IPS-20b (cell line): ENCODE measurements around the gene B3GNT5.

Experiments
- H3K27ac ChIP-seq: one replicate; pipeline ENCODE4 v1.5.1; 2013; ENCODE audit warnings: low read length
- H3K27me3 ChIP-seq: 2 replicates; pipeline ENCODE4 v1.6.1; 2013; ENCODE audit warnings: mild to moderate bottlenecking, low read length, inconsistent platforms; ENCODE audit not compliant: insufficient read depth
- H3K36me3 ChIP-seq: 2 replicates; pipeline ENCODE4 v1.6.1; 2013; ENCODE audit warnings: low read depth, mild to moderate bottlenecking, inconsistent platforms, low read length, moderate library complexity; ENCODE audit not compliant: insufficient read depth
- H3K4me1 ChIP-seq: 2 replicates; pipeline ENCODE4 v1.6.1; 2013; ENCODE audit warnings: mild to moderate bottlenecking, control low read depth, inconsistent platforms, low read length, moderate library complexity; ENCODE audit not compliant: insufficient read depth
- H3K4me3 ChIP-seq: 2 replicates; pipeline ENCODE4 v1.5.1; 2013; ENCODE audit warnings: mild to moderate bottlenecking, low read length, inconsistent platforms
- H3K9ac ChIP-seq: 2 replicates; pipeline ENCODE4 v1.6.1; 2013; ENCODE audit warnings: low read depth, mild to moderate bottlenecking, inconsistent platforms, low read length, moderate library complexity
- H3K9me3 ChIP-seq: 2 replicates; pipeline ENCODE4 v1.6.1; 2013; ENCODE audit warnings: mild to moderate bottlenecking, low read depth, low read length, inconsistent platforms; ENCODE audit not compliant: insufficient read depth

The B3GNT5 gene

DNA sequence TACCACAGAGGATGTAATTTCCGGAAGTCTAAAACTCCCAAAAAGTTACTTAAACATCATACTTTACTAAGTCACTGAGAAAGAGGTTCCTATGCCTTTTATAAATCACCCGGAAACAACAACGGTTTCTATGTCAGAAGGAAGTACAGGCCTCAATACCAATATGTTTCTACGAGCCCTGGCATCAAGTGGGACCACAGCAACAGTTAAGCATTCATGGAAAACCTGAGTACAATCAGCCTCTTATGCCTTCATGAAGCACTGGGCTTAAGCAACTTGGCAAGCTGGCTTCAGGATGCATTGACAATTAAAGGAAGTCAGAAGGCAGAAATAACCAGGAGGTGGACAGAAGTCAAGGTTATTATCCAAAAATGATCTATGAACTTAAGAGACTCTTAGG lies 19.1 kb upstream of the B3GNT5 start:
- H3K36me3 ChIP-seq: no peaks in the 10 kb centered on the region
- H3K9me3 ChIP-seq: no peaks in the 10 kb centered on the region
- H3K4me1 ChIP-seq: no peaks in the 10 kb centered on the region
- H3K4me3 ChIP-seq: no peak overlapping the region
- no peaks in the 10 kb centered on the region for H3K27me3 ChIP-seq
- H3K27ac ChIP-seq: no peak overlapping the region
- H3K9ac ChIP-seq: no peak overlapping the region

DNA sequence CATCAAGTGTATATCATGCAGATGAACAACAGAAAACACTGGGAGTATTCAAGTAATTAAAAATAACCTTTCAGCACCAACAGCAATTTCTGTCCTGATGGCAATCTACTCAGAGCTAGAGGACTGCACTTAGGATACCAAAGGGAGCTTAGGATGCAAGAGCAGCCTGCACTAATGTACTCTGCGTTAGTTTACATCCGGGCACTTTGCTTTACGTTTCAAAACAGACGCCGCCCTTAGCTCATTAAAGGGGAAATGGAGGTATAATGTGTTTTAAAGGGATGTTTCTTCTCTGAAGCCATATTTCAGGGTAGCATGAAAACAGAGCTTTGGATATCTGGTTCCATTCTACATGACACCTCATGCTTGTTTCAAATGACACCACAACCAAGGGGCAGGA lies 14.0 kb upstream of the B3GNT5 start:
- no peak overlapping the region for H3K27ac ChIP-seq
- H3K4me3 ChIP-seq: no peak overlapping the region
- H3K9ac ChIP-seq: no peak overlapping the region
- no peaks in the 10 kb centered on the region for H3K27me3 ChIP-seq
- no peaks in the 10 kb centered on the region for H3K4me1 ChIP-seq
- no peaks in the 10 kb centered on the region for H3K36me3 ChIP-seq
- peaks cover 19% of the 10 kb centered on the region for H3K9me3 ChIP-seq

DNA sequence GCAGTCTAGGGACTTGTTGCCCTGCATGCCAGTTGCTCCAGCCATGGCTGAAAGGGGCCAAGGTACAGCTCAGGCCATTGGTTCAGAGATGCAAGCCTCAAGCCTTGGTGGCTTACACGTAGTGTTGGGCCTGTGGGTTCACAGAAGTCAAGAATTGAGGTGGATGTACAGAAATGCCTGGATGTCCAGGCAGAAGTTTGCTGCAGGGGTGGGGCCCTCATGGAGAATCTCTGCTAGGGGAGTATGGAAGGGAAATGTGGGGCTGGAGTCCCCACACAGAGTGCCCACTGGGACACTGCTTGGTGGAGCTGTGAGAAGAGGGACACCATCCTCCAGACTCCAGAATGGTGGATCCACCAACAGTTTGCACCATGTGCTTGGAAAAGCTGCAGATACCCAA lies 10.6 kb upstream of the B3GNT5 start:
- no peak overlapping the region for H3K27ac ChIP-seq
- H3K4me1 ChIP-seq: no peaks in the 10 kb centered on the region
- peaks cover 19% of the 10 kb centered on the region for H3K9me3 ChIP-seq
- H3K9ac ChIP-seq: no peak overlapping the region
- H3K4me3 ChIP-seq: no peak overlapping the region
- H3K27me3 ChIP-seq: no peaks in the 10 kb centered on the region
- H3K36me3 ChIP-seq: no peaks in the 10 kb centered on the region

DNA sequence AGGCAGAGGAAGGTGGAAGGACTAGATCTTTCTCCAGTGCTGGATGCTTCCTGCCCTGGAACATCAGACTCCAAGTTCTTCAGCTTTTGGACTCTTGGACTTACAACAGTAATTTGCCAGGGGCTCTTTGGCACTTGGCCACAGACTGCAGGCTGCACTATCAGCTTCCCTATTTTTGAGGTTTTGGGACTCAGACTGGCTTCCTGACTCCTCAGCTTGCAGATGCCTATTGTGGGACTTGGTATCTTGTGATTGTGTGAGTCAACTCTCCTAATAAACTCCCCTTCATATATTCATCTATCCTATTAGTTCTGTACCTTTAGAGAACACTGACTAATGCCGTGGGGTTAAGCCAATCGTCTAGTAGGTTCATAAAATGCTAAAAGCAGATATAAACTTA lies 8.8 kb upstream of the B3GNT5 start:
- no peaks in the 10 kb centered on the region for H3K36me3 ChIP-seq
- no peak overlapping the region for H3K9ac ChIP-seq
- no peak overlapping the region for H3K27ac ChIP-seq

DNA sequence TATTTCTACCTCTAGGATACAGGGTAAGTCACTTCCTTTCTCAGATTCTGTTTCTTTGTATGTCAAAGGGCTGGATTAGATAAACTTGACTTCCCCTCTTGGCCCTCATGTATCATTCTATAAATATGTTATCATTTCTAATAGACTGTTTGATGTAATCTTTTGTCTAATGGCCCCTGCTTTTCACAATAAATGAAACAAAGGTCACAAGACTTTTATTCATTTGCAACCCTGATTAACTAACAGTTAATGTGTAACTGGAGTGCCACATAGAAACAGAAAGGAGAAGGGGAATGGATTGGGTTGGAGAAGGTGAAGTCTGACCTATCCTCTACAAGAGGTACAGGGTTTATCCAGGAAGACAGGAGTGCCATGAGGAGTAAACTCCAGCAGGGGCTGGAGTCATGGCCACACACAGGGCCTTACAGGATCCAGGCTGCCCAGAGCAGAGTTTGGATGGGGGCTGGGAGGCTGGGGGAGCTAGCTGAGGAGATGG lies 8.0 kb upstream of the B3GNT5 start:
- no peak overlapping the region for H3K4me3 ChIP-seq
- H3K9ac ChIP-seq: no peak overlapping the region
- H3K27me3 ChIP-seq: no peaks in the 10 kb centered on the region
- H3K27ac ChIP-seq: no peak overlapping the region
- H3K9me3 ChIP-seq: peaks cover 19% of the 10 kb centered on the region
- no peaks in the 10 kb centered on the region for H3K36me3 ChIP-seq
- peaks cover 11% of the 10 kb centered on the region for H3K4me1 ChIP-seq

More for the DNA sequence above, 8.8 kb upstream of the B3GNT5 start:
- Histone ChIP-seq H3K4me1 (peaks cover 6% of the 10 kb centered on the region), H3K27me3 (no peaks in the 10 kb centered on the region), H3K4me3 (no peak overlapping the region), H3K9me3 (peaks cover 19% of the 10 kb centered on the region)

DNA sequence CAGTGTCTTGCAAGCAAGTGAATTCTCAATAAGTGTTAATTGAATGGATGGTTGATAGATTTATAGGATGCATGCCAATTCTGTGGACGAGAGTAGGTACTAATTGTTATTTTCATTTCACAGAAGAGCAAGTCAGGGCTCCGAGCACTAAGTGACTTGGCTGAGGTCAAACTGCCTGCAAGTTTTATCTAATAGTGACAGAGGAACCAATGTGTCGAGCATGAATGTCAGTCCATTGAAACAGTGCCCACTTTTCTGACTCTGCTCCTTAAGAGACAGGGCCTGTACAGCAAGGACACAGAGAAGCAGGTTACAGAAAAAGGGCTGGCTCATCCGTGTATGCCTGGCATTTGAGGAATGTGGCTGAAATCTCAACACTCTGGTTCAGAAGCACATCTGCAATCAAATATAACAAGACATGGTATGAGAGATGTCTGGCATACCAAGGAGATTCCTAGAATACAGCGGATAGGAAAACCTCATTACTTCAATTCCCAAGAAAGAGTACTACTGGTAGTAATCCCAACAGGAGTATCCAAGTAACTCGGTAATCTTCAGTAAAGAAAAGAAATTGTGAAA lies 6.0 kb upstream of the B3GNT5 start:
- Histone ChIP-seq H3K9ac (no peak overlapping the region), H3K27ac (no peak overlapping the region), H3K4me3 (no peak overlapping the region), H3K27me3 (peaks cover 16% of the 10 kb centered on the region), H3K9me3 (peaks cover 16% of the 10 kb centered on the region), H3K36me3 (no peaks in the 10 kb centered on the region), H3K4me1 (peaks cover 11% of the 10 kb centered on the region)

DNA sequence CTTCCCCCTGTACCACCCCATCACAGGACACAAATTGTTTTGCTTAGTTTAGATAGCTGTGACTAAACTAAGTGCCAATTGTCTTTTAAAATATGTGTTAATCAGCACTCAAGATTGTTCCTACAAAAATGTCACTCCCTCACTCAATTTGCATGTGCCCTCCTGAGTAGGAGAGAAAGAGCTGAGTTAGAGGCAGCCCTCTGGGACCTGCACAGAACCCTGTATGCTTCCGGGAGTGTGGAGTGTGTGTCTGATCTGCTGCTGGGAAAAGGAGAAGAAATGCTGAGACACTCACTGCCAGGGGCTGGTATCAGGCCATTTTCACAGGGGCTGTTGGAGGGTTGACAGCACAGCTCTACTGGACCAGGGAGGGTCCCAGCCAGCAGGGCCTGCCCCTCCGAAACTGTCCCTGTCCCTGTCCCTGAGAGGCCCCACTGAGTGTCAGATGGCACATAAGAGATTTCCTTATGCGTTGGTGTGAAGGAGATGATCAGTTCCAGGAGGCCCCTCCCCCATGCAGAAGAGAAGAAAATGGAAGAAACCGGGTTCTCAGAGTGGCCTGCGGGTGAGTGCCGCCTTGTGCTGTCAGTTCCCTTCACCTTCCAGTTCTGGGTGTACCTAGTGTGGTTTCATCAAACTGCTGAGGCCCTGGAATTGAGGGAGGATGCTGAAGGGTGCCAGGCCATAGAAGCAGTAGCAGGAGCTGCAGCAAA lies 3.9 kb upstream of the B3GNT5 start:
- H3K4me1 ChIP-seq: peaks cover 11% of the 10 kb centered on the region
- no peaks in the 10 kb centered on the region for H3K9me3 ChIP-seq
- no peaks in the 10 kb centered on the region for H3K36me3 ChIP-seq
- no peak overlapping the region for H3K4me3 ChIP-seq
- no peak overlapping the region for H3K9ac ChIP-seq
- H3K27ac ChIP-seq: no peak overlapping the region
- peaks cover 33% of the 10 kb centered on the region for H3K27me3 ChIP-seq

DNA sequence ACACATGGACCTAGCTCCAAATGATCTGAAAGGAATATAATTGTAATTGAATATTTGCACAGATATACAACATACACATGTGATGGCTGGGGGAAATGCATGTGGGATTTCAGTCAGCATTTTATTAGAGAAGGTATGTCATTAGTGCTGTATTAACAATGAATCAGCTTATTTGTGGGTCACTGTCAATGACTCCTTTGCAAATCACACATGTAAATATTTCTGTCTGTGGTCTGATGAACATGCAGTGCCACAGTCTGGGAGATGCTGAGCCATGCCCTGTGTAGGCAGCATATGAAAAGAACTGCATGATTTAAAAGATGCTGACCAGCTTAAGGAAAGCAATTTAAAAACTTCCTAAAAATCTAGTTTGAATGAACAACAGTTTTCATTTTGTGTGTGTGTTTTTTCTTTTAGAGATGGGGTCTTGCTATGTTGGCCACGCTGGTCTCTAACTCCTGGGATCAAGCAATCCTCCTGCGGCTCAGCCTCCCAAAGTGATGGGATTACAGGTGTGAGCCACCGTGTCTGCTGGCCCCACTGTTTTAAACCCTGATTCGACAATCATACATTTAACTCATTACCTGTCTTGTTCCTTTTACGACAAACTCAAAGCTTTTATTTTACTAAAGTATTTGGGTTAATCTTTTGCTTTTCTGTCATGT lies 803 bp upstream of the B3GNT5 start:
- H3K27me3 ChIP-seq: peaks cover 43% of the 10 kb centered on the region
- peaks cover 11% of the 10 kb centered on the region for H3K4me1 ChIP-seq
- H3K36me3 ChIP-seq: no peaks in the 10 kb centered on the region
- H3K4me3 ChIP-seq: peak overlapping the region; percentile 72
- H3K9ac ChIP-seq: no peak overlapping the region
- no peaks in the 10 kb centered on the region for H3K9me3 ChIP-seq
- no peak overlapping the region for H3K27ac ChIP-seq

DNA sequence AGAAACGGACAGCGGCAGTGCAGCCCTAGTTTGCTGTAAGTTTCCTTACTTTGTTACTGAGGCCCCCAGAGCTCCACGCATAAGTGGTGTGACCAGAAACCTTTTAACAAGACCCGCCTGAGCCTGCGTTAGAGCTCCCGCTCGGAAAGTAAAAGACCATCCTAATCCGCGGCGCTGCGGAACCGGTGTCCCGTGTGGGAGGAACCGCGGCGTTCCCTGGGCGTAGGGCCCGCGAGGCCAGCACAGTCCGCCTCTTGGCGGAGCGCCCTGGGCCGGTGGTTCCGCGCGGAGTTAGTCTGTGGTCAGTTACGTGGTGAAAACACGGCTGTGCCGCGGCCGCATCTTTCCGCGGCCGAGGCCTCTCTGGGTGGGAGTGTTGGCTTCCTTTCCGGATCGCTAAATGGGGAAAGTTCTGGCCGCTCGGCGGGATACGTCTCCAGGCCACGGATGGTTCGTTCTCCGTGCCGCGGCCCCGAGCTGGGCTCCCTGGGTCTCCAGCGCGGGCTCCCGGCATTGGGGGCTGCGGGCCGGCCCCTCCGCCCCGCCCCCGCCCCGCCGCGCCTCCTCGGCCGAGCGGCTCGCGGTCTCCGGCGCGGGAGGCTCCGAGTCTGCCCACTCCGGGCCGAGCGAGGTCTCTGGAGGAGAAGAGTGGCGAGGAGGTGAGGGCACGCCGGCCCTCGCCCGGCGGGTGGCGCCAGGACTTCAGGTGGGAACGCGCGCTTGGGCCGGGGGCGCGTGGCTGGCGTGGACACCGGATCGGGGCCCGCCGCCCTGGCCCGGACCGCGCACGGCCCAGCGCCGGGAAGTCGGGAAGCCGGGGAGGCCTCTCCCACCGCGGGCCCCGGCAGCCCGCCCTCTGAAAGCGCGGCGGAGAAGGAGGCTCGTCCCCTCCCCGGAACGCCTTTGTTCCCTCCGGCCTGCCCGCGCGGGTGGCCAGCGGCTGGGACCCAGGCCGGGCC lies 754 bp downstream of the B3GNT5 start:
- Histone ChIP-seq H3K27ac (no peak overlapping the region), H3K27me3 (peaks cover 43% of the 10 kb centered on the region), H3K4me3 (peak overlapping the region; percentile 72), H3K36me3 (no peaks in the 10 kb centered on the region), H3K9ac (peak overlapping the region; percentile 78), H3K9me3 (no peaks in the 10 kb centered on the region), H3K4me1 (peaks cover 9% of the 10 kb centered on the region; the same call in 1 of the 2 replicates)

DNA sequence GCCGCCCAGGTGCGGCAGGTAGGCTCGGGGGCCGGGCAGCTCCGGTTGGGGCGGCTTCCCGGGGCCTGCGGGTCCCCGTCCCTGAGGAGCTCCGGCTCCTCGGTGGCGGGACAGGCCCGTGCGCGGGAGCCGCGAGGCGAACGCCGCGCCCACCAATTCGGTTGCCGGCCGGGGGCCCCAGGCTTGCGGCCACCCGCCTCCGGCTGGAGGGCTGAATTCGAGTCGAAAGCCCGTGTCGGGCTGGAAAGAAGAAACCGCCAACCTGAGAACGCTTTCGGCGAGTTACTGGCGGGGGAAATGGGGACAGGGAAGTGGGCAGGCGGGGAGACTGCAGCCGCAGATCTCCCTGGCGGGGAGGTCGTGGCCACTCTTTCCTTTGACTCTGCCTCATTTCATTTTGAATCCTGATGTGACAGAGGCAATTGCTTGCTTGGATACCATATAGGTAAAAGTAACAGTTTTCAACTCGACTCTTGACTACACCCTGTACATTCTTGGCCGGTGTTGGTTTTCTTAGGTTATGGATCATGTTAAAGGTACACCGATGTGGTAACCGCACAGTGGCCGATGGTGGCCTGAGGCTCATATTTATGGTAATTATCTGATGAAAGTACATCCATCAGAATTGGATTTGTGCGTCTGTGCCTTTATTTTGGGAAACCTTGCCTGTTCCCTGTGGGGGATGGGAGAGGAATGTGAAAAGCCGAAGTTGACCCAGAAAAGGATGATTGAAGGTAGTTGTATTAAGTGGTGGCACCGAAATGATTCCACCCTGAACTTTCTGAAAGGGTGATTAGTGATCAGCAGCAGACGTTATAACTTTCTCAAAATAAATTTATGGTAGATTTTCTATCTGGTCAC lies 1.7 kb downstream of the B3GNT5 start:
- Histone ChIP-seq H3K9me3 (no peaks in the 10 kb centered on the region), H3K4me1 (peaks cover under 1% of the 10 kb centered on the region; the same call in 1 of the 2 replicates), H3K36me3 (no peaks in the 10 kb centered on the region), H3K9ac (peak overlapping the region; percentile 78), H3K4me3 (peak overlapping the region; percentile 72), H3K27me3 (peaks cover 43% of the 10 kb centered on the region), H3K27ac (no peak overlapping the region)
